Measurements from ENCODE around the gene IL4R.

DNA sequence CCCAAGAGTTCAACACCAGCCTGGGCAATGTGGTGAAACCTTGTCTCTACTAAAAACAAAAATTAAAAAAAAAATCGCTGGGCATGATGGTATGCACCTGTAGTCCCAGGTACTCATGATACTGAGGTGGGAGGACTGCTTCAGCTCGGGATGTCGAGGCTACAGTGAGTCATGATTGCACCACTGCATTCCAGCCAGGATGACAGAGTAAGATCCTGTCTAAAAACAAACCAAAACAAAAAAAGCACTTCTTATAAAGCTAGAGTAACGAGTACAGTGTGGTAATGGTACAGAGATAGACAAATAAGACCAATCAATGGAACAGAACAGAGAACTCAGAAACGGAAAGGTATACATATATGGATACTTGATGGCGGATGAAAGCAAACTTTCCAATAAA is 49.6 kb upstream of the IL4R start:
- TF ChIP-seq, protein P1, sequence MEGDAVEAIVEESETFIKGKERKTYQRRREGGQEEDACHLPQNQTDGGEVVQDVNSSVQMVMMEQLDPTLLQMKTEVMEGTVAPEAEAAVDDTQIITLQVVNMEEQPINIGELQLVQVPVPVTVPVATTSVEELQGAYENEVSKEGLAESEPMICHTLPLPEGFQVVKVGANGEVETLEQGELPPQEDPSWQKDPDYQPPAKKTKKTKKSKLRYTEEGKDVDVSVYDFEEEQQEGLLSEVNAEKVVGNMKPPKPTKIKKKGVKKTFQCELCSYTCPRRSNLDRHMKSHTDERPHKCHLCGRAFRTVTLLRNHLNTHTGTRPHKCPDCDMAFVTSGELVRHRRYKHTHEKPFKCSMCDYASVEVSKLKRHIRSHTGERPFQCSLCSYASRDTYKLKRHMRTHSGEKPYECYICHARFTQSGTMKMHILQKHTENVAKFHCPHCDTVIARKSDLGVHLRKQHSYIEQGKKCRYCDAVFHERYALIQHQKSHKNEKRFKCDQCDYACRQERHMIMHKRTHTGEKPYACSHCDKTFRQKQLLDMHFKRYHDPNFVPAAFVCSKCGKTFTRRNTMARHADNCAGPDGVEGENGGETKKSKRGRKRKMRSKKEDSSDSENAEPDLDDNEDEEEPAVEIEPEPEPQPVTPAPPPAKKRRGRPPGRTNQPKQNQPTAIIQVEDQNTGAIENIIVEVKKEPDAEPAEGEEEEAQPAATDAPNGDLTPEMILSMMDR (IDR thresholded peaks at IDR 0.05): no peak
- TF ChIP-seq POLR2A (IDR thresholded peaks at IDR 0.05): no peak

Measured in right lobe of liver (tissue), 4 donors.